SK-N-SH (cell line): ENCODE measurements around the gene KCNAB1. TPM values are rescaled to one million over a fixed set of nuclear protein-coding genes. Genes with fewer than 3 reads are reported as not detected.
"Not testable (repeated sequence)": the region's sequence is repeated elsewhere in the genome, so short reads cannot be mapped to it uniquely, and the experiment has no call there.

ENCODE experiments used
- CTCF ChIA-PET: fragments of 300-600, 350-600 bp; formaldehyde crosslinking; extraction: SDS; loops from one replicate; lab custom pipeline; 2021; lab: Yijun Ruan, JAX
- POLR2A ChIA-PET: fragments of 350-600 bp; sonication (Branson Sonifier 250); formaldehyde crosslinking; extraction: SDS; loops from one replicate; lab custom pipeline; 2020; ENCODE audit warnings: antibody characterized with exemption, inconsistent platforms; lab: Yijun Ruan, JAX
- DNase-seq: peaks from one replicate; pipeline ENCODE4 v3.0.0; 2012
- H2AFZ ChIP-seq: fragments of 200-600 bp; sonication (generic); 2 replicates; pipeline ENCODE4 v1.8.1; 2016; ENCODE audit warnings: antibody characterized with exemption, mild to moderate bottlenecking, low read depth
- H3F3A ChIP-seq: fragments of 200-600 bp; sonication (generic); replicated peaks from 2 replicates; pipeline ENCODE3; 2016; ENCODE audit warnings: antibody characterized with exemption, mild to moderate bottlenecking; ENCODE audit not compliant: insufficient read depth
- H3K27ac ChIP-seq, 2 experiments: fragments of 200-500 bp in 1 of 2; fragments of 200-600 bp in 1 of 2; sonication (Bioruptor generic) in 1 of 2; sonication (generic), shearing (Covaris generic) in 1 of 2; 2 replicates each; pipeline versions ENCODE4 v1.5.1 to v1.6.1; 2014 to 2016; ENCODE audit warnings: low read depth in 2 of 2, inconsistent platforms in 1 of 2, low read length in 1 of 2, mild to moderate bottlenecking in 1 of 2, mixed read lengths in 1 of 2
- H3K27me3 ChIP-seq: fragments of 200-600 bp; sonication (generic), shearing (Covaris generic); 2 replicates; pipeline ENCODE4 v1.6.1; 2016; ENCODE audit warnings: mixed run types; ENCODE audit not compliant: insufficient read depth
- H3K36me3 ChIP-seq, 2 experiments: fragments of 200-500 bp in 1 of 2; fragments of 200-600 bp in 1 of 2; sonication (Bioruptor generic) in 1 of 2; sonication (generic) in 1 of 2; replicated peaks in 1 of 2; 2 replicates each; pipeline versions ENCODE3 to v1.5.1; 2014 to 2016; ENCODE audit warnings: low read length in 1 of 2, mild to moderate bottlenecking in 1 of 2; ENCODE audit not compliant: insufficient read depth in 2 of 2, control insufficient read depth in 1 of 2
- H3K4me1 ChIP-seq, 2 experiments: fragments of 200-500 bp in 1 of 2; fragments of 200-600 bp in 1 of 2; sonication (Bioruptor generic) in 1 of 2; sonication (generic), shearing (Covaris generic) in 1 of 2; 2 replicates each; pipeline versions ENCODE4 v1.5.1 to v1.6.1; 2014 to 2016; ENCODE audit warnings: low read depth in 1 of 2, low read length in 1 of 2, mixed run types in 1 of 2; ENCODE audit not compliant: insufficient read depth in 2 of 2, control insufficient read depth in 1 of 2
- H3K4me2 ChIP-seq: fragments of 200-600 bp; sonication (generic), shearing (Covaris generic); 2 replicates; pipeline ENCODE4 v1.6.1; 2017; ENCODE audit warnings: mixed run types
- H3K4me3 ChIP-seq, 2 experiments: fragments of 200-500 bp in 1 of 2; fragments of 200-600 bp in 1 of 2; sonication (Bioruptor generic) in 1 of 2; sonication (generic), shearing (Covaris generic) in 1 of 2; 2 replicates each; pipeline versions ENCODE4 v1.5.1 to v1.8.1; 2014 to 2016; ENCODE audit warnings: low read depth in 2 of 2, inconsistent platforms in 1 of 2, low read length in 1 of 2, mild to moderate bottlenecking in 1 of 2, mixed read lengths in 1 of 2, moderate library complexity in 1 of 2
- H3K79me2 ChIP-seq: fragments of 200-600 bp; sonication (generic); 2 replicates; pipeline ENCODE4 v1.8.1; 2017; ENCODE audit warnings: mild to moderate bottlenecking; ENCODE audit not compliant: insufficient read depth
- H3K9ac ChIP-seq: fragments of 200-600 bp; sonication (generic); 2 replicates; pipeline ENCODE4 v1.6.1; 2017; ENCODE audit warnings: mixed run types
- H3K9me2 ChIP-seq: fragments of 200-600 bp; sonication (generic); 2 replicates; pipeline ENCODE4 v1.6.1; 2017; ENCODE audit warnings: mixed run types
- H3K9me3 ChIP-seq: fragments of 200-600 bp; sonication (generic); 2 replicates; pipeline ENCODE4 v1.6.1; 2017; ENCODE audit warnings: mixed run types, mild to moderate bottlenecking, moderate library complexity
- H4K20me1 ChIP-seq: fragments of 200-600 bp; sonication (generic); 2 replicates; pipeline ENCODE4 v1.6.1; 2017; ENCODE audit warnings: mild to moderate bottlenecking, mixed run types; ENCODE audit not compliant: insufficient read depth
- FOXJ3 ChIP-seq: sonication (generic); formaldehyde crosslinking; IDR thresholded peaks from 2 replicates; pipeline ENCODE4 v1.5.1; 2020; ENCODE audit warnings: mild to moderate bottlenecking, missing genetic modification reagents
- JUND ChIP-seq: IDR thresholded peaks from 2 replicates; pipeline ENCODE4 v1.4.0; 2012
- MXI1 ChIP-seq: IDR thresholded peaks from 2 replicates; pipeline ENCODE4 v1.6.1; 2012; ENCODE audit warnings: mild to moderate bottlenecking, low read depth, low read length, improper control_type of control experiment
- RFX5 ChIP-seq: IDR thresholded peaks from 2 replicates; pipeline ENCODE4 v1.6.1; 2012; ENCODE audit warnings: mild to moderate bottlenecking, improper control_type of control experiment, low read length
- TAF1 ChIP-seq: IDR thresholded peaks from 2 replicates; pipeline ENCODE4 v1.6.1; 2012; ENCODE audit warnings: low read depth, mild to moderate bottlenecking, low read length, moderate library complexity, borderline replicate concordance
- TCF12 ChIP-seq: IDR thresholded peaks from 2 replicates; pipeline ENCODE4 v1.4.0; 2012
- YY1 ChIP-seq: IDR thresholded peaks from 2 replicates; pipeline ENCODE4 v1.4.0; 2012; ENCODE audit warnings: low read depth, mild to moderate bottlenecking
- WGBS: methylation state at CpG from one replicate; pipeline ENCODE4 v1.1.6; 2017; ENCODE audit warnings: low lambda C conversion rate; 5-methylcytosine and 5-hydroxymethylcytosine counted together
- polyA plus RNA-seq, 3 experiments: library from polyadenylated mRNA; depleted of rRNA; stranded (reverse); fragments of >200 nt; gene quantifications; 2 replicates each; pipeline ENCODE4 v1.2.3, GENCODE V29; 2012
- TF ChIP-seq, protein P1 (sequence below): fragments of 150-350 bp; IDR thresholded peaks from 2 replicates; pipeline ENCODE4 v1.6.1; 2017; ENCODE audit warnings: antibody characterized with exemption, low read length, low read depth, borderline replicate concordance
- TF ChIP-seq, protein P2 (sequence below): fragments of 200-600 bp; sonication (generic); IDR thresholded peaks from 2 replicates; pipeline ENCODE4 v1.6.1; 2017; ENCODE audit warnings: antibody characterized with exemption, mild to moderate bottlenecking, moderate library complexity
- TF ChIP-seq, protein P3 (sequence below): IDR thresholded peaks from 2 replicates; pipeline ENCODE4; 2012

KCNAB1 gene
- polyA plus RNA-seq, 1 of the 3 experiments (the other 2 are of a cell fraction): 82.1 TPM

DNA sequence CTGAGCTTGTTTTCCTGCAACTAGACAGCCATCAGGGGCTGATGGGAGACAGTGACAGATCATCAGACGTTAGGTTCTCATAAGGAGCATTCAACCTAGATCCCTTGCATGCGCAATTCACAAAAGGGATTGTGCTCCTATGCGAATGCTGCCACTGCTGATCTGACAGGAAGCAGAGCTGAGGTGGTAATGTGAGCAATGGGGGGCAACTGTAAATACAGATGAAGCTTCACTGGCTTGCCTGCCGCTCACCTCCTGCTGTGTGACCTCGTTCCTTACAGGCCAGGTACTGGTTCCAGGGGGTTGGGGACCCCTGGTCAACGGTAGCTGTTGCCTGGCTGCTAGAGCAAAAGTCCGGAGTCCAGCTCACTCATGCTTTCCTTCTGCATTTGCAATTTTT lies 26.4 kb upstream of the KCNAB1 start:
- H3K4me2 ChIP-seq: no peak overlapping the region
- H3F3A ChIP-seq: no peaks in the 10 kb centered on the region
- 49% methylated on average over 7 of the region's 7 CpGs for WGBS
- DNase-seq: no peak
- no peak overlapping the region for H3K4me3 ChIP-seq
- no peaks in the 10 kb centered on the region for H3K36me3 ChIP-seq
- H4K20me1 ChIP-seq: no peaks in the 10 kb centered on the region
- CTCF ChIA-PET: interaction anchor here (1.2 kb wide), 1 partner anchor 13 kb away, joined by 3 read pairs; no protein-coding TSS in a partner anchor
- H3K9me2 ChIP-seq: no peaks in the 10 kb centered on the region
- no peaks in the 10 kb centered on the region for H3K79me2 ChIP-seq
- TF ChIP-seq TCF12: no peak
- no peak for TF ChIP-seq JUND
- TF ChIP-seq RFX5: no peak
- H3K4me1 ChIP-seq: no peaks in the 10 kb centered on the region; a peak in 1 of 4 replicates
- H3K9me3 ChIP-seq: no peaks in the 10 kb centered on the region
- no peak overlapping the region for H3K9ac ChIP-seq
- H2AFZ ChIP-seq: no peak overlapping the region
- POLR2A ChIA-PET: no interaction called here
- peaks cover 5% of the 10 kb centered on the region; the same call in 1 of the 2 replicates for H3K27me3 ChIP-seq
- no peak overlapping the region for H3K27ac ChIP-seq

DNA sequence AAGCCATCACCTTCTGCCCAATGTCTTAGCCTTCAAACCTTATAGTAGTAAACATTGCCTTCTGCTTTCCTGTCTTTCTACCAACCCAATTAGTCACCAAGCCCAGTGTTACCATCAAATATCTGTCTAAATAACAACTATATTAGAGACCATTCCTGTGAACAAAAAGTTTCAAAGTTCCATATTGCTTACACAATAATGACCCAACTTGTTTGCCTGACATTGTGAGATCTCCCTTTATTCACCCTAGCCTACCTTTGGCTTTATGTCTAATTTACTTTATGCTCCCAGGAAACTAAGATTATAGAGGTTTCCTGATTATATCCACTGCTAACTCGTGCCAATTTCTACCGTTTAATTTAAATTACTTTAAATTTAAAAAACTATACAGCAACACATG lies 26.0 kb upstream of the KCNAB1 start:
- ChIA-PET POLR2A (no interaction called here), CTCF (interaction anchor here (1.2 kb wide), 1 partner anchor 13 kb away, joined by 3 read pairs; no protein-coding TSS in a partner anchor)

DNA sequence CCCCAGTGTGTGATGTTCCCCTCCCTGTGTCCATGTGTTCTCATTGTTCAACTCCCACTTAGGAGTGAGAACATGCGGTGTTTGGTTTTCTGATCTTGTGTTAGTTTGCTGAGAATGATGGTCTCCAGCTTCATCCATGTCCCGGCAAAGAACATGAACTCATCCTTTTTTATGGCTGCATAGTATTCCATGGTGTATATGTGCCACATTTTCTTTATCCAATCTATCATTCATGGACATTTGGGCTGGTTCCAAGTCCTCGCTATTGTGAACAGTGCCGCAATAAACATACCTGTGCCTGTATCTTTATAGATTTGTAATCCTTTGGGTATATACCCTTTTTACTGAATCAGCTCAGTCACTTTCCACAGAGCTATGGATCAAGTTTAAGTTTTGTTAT lies 24.7 kb upstream of the KCNAB1 start:
- H3K4me1 ChIP-seq, H3K9me2 ChIP-seq, H3K27me3 ChIP-seq, H3K9ac ChIP-seq, H3K4me2 ChIP-seq, H3K27ac ChIP-seq, H3F3A ChIP-seq, CTCF ChIA-PET, H4K20me1 ChIP-seq, H3K36me3 ChIP-seq, H3K79me2 ChIP-seq, H3K9me3 ChIP-seq, DNase-seq, POLR2A ChIA-PET, H3K4me3 ChIP-seq, H2AFZ ChIP-seq: not testable (repeated sequence)
- 59% methylated on average over 4 of the region's 4 CpGs for WGBS

More for the DNA sequence above, 26.0 kb upstream of the KCNAB1 start:
- Histone ChIP-seq H3F3A (no peaks in the 10 kb centered on the region), H3K36me3 (no peaks in the 10 kb centered on the region), H2AFZ (no peak overlapping the region), H3K27ac (no peak overlapping the region), H3K4me1 (no peaks in the 10 kb centered on the region; a peak in 1 of 4 replicates), H3K27me3 (peaks cover 5% of the 10 kb centered on the region; the same call in 1 of the 2 replicates), H3K9ac (no peak overlapping the region), H3K9me3 (no peaks in the 10 kb centered on the region), H3K4me2 (no peak overlapping the region), H3K4me3 (no peak overlapping the region), H4K20me1 (no peaks in the 10 kb centered on the region), H3K79me2 (no peaks in the 10 kb centered on the region), H3K9me2 (no peaks in the 10 kb centered on the region)
- 19% methylated on average over 2 of the region's 2 CpGs for WGBS
- DNase-seq: no peak
- TF ChIP-seq YY1: no peak
- TF ChIP-seq, protein P1, sequence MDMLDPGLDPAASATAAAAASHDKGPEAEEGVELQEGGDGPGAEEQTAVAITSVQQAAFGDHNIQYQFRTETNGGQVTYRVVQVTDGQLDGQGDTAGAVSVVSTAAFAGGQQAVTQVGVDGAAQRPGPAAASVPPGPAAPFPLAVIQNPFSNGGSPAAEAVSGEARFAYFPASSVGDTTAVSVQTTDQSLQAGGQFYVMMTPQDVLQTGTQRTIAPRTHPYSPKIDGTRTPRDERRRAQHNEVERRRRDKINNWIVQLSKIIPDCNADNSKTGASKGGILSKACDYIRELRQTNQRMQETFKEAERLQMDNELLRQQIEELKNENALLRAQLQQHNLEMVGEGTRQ: no peak
- no peak for TF ChIP-seq MXI1
- no peak for TF ChIP-seq FOXJ3
- TF ChIP-seq, protein P2, sequence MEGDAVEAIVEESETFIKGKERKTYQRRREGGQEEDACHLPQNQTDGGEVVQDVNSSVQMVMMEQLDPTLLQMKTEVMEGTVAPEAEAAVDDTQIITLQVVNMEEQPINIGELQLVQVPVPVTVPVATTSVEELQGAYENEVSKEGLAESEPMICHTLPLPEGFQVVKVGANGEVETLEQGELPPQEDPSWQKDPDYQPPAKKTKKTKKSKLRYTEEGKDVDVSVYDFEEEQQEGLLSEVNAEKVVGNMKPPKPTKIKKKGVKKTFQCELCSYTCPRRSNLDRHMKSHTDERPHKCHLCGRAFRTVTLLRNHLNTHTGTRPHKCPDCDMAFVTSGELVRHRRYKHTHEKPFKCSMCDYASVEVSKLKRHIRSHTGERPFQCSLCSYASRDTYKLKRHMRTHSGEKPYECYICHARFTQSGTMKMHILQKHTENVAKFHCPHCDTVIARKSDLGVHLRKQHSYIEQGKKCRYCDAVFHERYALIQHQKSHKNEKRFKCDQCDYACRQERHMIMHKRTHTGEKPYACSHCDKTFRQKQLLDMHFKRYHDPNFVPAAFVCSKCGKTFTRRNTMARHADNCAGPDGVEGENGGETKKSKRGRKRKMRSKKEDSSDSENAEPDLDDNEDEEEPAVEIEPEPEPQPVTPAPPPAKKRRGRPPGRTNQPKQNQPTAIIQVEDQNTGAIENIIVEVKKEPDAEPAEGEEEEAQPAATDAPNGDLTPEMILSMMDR: no peak
- TF ChIP-seq JUND: no peak
- no peak for TF ChIP-seq TAF1
- TF ChIP-seq, protein P3, sequence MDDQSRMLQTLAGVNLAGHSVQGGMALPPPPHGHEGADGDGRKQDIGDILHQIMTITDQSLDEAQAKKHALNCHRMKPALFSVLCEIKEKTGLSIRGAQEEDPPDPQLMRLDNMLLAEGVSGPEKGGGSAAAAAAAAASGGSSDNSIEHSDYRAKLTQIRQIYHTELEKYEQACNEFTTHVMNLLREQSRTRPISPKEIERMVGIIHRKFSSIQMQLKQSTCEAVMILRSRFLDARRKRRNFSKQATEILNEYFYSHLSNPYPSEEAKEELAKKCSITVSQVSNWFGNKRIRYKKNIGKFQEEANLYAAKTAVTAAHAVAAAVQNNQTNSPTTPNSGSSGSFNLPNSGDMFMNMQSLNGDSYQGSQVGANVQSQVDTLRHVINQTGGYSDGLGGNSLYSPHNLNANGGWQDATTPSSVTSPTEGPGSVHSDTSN: no peak
